ENCODE data around the gene MX1.

MX1 gene

DNA sequence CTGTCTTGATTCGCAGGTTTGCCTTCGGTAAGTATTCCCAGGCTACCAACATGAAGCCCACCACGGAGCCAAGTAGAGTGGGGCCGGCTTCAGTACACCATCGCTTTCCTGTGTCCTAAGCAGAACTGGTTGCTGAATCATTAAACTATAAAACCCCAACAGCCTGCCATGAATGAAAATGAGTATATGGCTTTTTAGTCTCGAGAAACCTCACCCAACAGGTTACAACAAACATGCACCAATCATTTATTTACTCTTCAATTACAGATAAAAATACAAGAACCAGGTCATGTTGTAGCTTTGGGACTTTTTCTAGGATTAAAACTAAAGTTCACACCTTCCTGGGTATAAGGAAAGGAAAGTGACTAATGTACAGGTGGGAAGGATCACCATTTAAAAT is 74.3 kb downstream of the MX1 start:
- no peak for DNase-seq

DNA sequence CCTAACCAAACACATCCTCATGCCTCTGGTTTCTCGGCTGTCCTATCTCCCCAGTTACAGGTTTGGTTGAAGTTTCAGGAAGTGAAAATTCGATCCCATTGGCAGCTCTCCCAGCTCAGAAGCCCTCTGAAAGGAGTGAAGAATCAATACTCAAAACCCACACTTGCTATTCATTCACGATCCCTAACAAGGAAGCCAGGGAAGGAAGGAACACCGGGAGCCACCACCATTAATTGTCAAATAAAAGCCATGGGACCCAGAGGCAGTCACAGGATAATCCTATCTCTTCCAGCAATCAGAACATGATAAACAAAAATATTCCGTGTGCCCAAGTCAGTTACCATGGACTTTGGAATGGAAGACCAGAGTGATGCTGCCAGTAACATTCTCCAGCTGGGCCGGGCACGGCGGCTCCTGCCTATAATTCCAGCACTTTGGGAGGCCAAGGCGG is 74.9 kb downstream of the MX1 start:
- no peak for DNase-seq

DNA sequence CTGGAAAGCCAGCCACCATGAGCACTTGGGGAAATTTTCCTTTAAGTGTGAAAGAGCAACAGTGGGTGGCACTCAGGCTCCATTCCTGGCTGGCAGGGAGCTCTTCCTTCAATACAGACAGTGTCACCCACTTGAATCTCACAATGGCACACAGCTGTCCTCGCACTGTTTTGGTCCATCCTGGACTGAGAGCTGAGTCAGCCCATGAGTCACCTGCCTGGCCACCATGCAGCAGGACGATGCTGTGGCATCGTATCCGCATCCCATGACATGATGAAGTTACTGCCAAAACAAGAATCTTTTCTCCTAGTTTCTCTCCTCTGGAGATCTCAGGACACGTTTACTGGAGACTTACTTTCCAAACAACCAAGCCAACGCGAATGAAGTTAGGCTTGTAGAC is 75.9 kb downstream of the MX1 start:
- DNase-seq: no peak

DNA sequence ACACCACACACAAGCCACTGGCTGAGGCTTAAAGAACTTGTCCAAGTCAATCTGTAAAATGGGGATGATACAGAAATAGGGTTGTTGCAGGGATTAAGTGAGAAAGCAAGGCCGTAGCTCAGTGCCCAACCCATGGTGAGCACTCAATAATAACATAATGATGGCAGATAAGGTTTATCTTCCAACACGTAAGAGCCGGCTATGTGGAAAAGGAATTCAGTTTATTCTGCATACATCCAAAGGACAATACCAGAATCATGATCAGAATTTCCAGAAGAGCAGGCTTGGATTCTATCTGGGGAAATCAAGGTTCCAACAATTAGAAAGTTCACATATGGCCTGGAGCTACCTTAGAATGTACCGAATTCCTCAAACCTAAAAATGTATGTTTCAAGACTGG is 77.3 kb downstream of the MX1 start:
- no peak for DNase-seq

DNA sequence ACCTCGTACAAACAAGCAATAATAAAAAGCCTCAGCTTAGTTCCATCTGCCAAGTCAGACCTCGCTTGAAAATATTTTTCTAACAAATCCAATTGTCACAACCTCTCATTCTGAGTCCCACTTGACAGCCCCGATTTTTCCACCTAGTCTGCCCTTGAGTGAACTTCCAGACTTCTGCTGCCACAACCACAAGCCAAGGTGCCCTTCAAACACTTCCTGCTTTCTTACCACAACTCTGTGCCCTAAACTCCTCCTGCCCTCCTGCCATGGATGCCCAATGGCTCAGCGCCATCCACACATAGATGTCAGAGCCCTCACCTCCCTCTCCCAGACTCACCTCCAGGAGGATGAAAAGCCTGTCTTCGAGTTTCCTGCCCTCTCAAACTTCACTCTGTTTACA is 78.0 kb downstream of the MX1 start:
- DNase-seq: no peak

DNA sequence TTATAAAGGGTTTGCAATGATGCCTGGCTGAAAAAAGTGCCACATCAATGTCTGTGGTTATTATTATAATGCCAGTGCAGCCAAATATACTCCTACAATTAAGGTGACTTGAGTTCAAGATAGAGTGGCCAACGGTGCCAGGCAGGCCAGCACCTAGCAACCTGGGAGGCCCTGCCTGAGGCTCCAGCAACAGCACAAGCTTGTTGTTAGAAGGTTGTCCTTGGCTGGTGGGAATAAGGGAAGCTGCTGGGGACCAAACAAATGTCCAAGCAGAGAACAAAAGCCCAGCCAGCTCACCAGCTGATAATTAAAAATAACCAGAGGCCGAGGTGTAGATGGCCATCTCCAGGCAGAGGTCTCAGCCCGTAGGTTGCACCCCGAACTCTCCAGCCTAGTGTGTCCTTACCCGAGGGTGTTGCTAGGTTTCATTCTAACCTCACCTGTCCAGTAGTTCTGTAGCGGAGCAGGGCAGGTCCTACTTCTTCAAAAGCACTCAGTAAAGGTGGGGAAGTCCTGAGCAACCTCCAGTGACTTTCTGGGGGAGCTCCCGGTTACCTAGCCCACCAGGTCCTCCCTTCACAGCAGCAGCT is 80.1 kb downstream of the MX1 start:
- DNase-seq: no peak

DNA sequence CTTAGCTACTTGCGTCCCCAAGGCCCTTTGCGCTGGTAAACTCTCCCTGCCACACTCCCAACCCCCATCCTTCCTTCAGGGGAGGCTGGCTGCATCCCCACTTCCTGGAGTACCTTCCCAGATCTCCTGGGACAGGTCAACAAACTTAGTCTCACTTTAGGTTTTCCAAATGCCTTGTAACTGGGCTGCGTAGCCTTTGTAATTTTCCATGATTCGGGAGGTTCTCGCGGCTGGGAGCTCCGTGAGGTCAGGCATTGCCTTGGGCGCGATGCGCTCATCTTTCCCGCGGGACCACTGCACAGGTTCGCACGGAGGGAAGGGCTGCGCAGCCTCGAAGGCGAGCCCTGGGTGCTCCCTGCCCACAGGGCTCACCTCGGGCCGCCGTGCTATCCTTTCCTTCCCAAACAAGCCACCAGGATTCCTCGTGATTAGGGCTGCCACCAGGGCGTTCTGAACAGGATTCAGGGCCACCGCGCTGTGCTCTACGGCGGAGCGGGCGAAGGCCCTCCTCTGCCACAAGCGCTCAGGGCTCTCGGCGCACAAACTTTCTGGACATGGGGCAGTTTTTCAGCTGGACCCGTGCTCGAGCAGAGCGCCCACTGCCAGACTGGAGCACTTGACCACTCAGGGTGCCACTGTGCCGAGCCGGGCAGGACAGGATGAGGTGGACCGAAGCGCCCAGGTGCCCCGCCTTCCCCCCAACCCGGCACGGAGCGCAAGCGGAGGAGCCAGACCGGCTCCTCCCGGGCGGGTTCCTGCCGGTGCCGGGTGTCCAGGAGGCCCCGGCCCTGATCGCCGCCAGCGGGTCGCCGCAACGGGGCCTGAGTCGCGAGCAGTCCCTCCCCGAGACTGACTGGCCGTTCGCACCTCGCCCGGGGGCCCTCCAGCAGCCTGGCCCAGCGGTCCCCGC is 80.8 kb downstream of the MX1 start:
- DNase-seq: no peak

DNA sequence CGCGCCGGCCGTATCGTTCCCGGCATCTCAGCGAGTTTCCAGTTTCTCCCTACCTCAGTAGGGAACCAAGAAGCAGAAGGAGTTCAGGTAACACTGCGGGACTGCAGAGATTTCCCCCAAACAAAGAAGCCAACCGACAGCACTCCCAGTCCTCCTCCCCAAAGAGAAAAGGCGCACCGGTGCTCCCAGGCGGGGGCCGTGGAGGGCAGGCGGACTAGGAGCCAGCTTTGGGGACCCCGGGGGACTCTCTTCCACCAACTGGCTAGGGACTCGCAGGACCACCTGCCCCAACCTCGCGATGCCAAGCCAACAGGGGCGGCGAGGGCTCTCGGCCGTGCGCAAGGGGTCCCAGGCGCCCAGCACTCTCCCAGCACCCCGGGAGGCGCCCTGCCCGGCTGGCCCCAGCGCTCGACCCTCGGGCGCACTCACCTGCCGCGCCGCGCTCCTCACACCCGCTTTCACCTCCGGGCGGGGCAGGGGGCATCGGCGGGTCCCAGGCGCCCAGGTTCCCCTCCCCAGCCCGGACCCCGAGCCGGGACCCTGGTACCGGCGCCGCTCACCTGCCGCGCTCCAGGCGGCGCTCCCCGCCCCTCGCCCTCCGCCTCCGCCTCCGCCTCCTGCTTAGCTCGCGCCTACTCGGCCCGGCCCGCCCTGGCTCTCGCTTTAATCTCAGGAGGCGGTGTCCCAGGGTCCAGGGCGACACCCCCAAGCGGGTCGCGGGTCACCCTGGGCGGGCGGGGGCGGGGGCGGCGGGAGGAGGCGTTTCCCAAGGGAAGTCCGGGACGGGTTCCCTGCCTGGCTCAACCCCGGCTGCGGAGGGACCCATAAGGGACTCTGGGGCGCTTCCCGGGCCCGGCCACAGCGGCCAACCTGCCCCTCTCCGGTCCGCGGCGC is 81.7 kb downstream of the MX1 start, which contains the start of gene TMPRSS2:
TMPRSS2 (minus strand) TSS at position 638 of the 894 bp plus-strand sequence. CDS start 10,025 bp downstream, outside the sequence.
- no peak for DNase-seq

DNA sequence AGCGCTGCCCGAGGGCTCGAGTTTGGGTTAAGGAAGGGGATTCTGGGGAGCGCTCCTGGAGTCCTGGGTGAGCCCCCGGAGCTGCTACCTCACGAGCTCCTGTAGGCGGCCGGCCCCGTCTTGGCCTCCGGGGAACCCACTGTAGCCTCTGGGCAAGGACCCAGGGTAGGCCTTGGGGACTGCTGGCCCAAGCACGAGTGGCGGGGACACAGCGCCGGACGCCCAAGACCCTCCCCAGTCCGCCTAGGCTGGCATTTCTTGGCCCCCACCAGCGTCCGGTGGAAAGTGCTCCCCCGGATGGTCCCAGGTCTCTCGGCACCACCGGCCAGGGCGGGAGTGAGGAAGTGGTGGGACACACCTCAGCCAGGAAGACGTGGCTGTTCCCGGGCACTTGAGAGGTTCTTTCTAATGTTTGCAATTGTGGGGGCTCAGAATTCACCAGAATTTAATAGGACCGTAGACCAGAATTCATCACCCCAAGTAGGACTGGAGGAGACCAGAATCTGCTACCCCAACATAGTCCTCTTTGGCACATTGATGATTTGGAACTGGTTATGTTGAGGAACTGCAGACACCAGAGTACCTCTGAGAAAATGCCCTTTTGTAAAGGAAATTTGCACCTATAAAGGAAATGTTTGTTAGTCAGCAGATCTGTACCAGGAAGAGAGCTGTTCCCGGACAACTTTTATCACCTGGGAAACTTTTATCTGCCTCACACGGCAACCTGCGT is 82.5 kb downstream of the MX1 start:
- DNase-seq: no peak

Data from NCI-H2081 treated with DMSO at 0.1 percent for 48 hours (cell line).